GM12873 (cell line): ENCODE data around the gene PARD3.

Experiments
- CTCF ChIP-seq: IDR thresholded peaks from 2 replicates; pipeline ENCODE4 v1.5.1; 2012; ENCODE audit warnings: low read depth, mild to moderate bottlenecking, moderate library complexity, low read length, control low read depth; ENCODE audit not compliant: insufficient read depth; ENCODE audit errors: missing control alignments

The PARD3 gene

GRCh38 chr10:34834274-34834673, 19.2 kb upstream of the PARD3 start:
- TF ChIP-seq CTCF = no peak

DNA sequence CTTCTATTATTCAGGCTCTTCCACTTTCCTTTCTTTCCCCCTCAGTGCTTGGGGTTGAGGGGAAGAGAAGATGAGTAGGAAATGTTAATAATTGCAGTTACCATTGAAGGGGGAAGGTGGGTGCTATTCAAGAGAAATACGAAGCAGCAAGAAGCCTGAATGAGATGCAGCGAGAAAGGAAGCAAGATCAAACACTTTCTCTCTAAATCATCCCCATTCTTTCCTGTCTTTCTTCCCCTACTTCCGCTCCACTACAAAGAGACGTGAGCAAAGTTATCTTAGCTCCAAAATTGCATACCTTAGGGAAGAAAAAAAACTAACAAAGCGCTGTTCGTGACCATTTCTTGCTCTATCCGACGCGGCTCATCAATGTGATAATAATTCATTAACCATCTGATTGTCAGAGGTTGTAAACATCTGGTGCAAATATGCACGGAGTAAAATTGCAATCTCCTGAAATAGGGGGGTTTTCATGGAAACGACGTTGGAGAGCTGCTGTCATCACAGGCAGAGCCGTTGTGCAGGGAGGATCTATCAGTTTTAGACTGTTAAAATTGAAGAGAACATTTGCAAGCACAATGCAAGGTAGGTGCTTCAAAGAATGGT, 15.2 kb upstream of the PARD3 start:
- no peak for TF ChIP-seq CTCF

DNA sequence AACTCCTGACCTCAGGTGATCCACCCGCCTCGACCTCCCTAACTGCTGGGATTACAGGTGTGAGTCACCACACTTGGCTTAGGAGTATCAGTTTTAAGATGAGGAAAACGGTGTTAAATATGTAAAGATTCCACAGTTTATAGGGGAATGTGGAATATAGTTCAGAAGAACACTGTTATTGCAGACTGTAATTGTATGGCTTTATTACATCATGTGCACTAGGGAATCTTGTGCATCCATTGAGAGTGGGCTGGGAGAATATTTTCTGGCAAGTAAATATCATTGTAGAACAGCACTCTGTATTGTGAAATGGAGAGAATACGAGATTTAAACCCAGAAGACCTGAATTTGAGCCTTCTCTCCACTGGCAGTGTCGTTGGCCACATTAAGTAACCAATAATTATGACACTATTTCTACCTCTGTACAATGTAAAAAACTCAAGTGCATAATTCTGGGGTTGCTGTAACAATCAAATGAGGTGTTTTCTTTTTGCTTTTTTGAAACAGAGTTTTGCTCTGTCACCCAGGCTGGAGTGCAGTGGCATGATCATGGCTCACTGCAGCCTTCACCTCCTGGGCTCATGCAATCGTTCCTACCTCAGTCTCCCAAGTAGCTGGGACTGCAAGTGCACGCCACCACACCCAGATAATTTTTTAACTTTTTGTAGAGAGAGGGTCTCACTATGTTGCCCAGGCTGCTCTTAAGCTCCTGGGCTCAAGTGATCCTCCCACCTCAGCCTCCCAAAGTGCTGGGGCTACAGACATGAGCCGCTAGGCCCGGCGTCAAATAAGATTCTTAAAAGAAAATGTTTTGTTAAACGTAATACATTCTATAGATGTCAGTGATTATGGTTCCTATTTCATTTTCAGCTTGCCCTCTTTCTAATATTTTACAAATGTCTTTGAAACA, 12.0 kb upstream of the PARD3 start:
- TF ChIP-seq CTCF = no peak

GRCh38 chr10:34826221-34826620, 11.1 kb upstream of the PARD3 start:
- TF ChIP-seq CTCF = no peak

GRCh38 chr10:34825414-34825813, 10.3 kb upstream of the PARD3 start:
- TF ChIP-seq CTCF = no peak

GRCh38 chr10:34824870-34825269, 9.8 kb upstream of the PARD3 start:
- TF ChIP-seq CTCF = peak; percentile 8
